H1 (cell line): ENCODE results near the gene SMARCA2. TPM values are rescaled to one million over a fixed set of nuclear protein-coding genes. Genes with fewer than 3 reads are reported as not detected.

Experiments
- CTCF ChIA-PET: fragments of 300-600 bp; sonication (Branson Sonifier 250); formaldehyde crosslinking; loops from one replicate; lab custom pipeline; 2021; ENCODE audit not compliant: partially characterized antibody; lab: Charles Lee
- POLR2A ChIA-PET: fragments of 300-600 bp; sonication (Branson Sonifier 250); formaldehyde crosslinking; loops from one replicate; lab custom pipeline; 2021; ENCODE audit warnings: inconsistent platforms; ENCODE audit not compliant: partially characterized antibody; lab: Charles Lee
- DNase-seq, 2 experiments: peaks; one replicate each; pipeline versions ENCODE4 v3.0.0 to v3.0.0-alpha.2; 2010 to 2022; ENCODE audit warnings: low spot score in 2 of 2, low read depth in 1 of 2, mixed read lengths in 1 of 2
- FAIRE-seq: peaks from 2 replicates; lab custom pipeline; 2011; peaks lifted over from hg19 to GRCh38; lab: Jason Lieb, UNC
- H2AFZ ChIP-seq: 2 replicates; pipeline ENCODE4 v1.8.1; 2012; ENCODE audit warnings: low read length, inconsistent platforms
- H2AK5ac ChIP-seq: 2 replicates; pipeline ENCODE4 v1.6.1; 2013; ENCODE audit warnings: low read depth, low read length
- H2BK120ac ChIP-seq: replicated peaks from 2 replicates; pipeline ENCODE3; 2013; ENCODE audit warnings: low read depth, low read length, inconsistent platforms
- H2BK12ac ChIP-seq: 2 replicates; pipeline ENCODE4 v1.6.1; 2013; ENCODE audit warnings: low read depth, low read length
- H2BK15ac ChIP-seq: 2 replicates; pipeline ENCODE4 v1.6.1; 2013; ENCODE audit warnings: low read length
- H2BK20ac ChIP-seq: 2 replicates; pipeline ENCODE4 v1.6.1; 2013; ENCODE audit warnings: low read length
- H2BK5ac ChIP-seq: 2 replicates; pipeline ENCODE4 v1.6.1; 2013; ENCODE audit warnings: low read depth, low read length
- H3K14ac ChIP-seq: 2 replicates; pipeline ENCODE4 v1.6.1; 2013; ENCODE audit warnings: inconsistent platforms; ENCODE audit not compliant: insufficient read length
- H3K18ac ChIP-seq: 2 replicates; pipeline ENCODE4 v1.6.1; 2013; ENCODE audit warnings: low read length; ENCODE audit errors: extremely low read depth
- H3K23ac ChIP-seq: 2 replicates; pipeline ENCODE4 v1.6.1; 2013; ENCODE audit warnings: inconsistent platforms; ENCODE audit not compliant: insufficient read length
- H3K23me2 ChIP-seq: 2 replicates; pipeline ENCODE4 v1.6.1; 2013; ENCODE audit warnings: low read depth, low read length
- H3K27ac ChIP-seq: 2 replicates; pipeline ENCODE4 v1.6.1; 2011; ENCODE audit warnings: low read depth, low read length, inconsistent platforms
- H3K27me3 ChIP-seq, 4 experiments: replicated peaks in 1 of 4; 1 replicate in 1 of 4; 2 replicates in 3 of 4; pipeline versions ENCODE4 v1.6.1 to v1.8.1; 2011 to 2013; ENCODE audit warnings: low read length in 3 of 4, mild to moderate bottlenecking in 3 of 4, inconsistent platforms in 2 of 4, mixed read lengths in 2 of 4, moderate library complexity in 1 of 4; ENCODE audit not compliant: control insufficient read depth in 3 of 4, insufficient read depth in 3 of 4; ENCODE audit errors: extremely low read depth in 1 of 4
- H3K36me3 ChIP-seq, 4 experiments: 2 replicates each; pipeline versions ENCODE4 v1.6.1 to v1.8.1; 2011 to 2013; ENCODE audit warnings: mild to moderate bottlenecking in 4 of 4, low read length in 3 of 4, moderate library complexity in 2 of 4, control low read depth in 1 of 4, inconsistent platforms in 1 of 4; ENCODE audit not compliant: insufficient read depth in 4 of 4, control insufficient read depth in 2 of 4
- H3K4ac ChIP-seq: replicated peaks from 2 replicates; pipeline ENCODE3; 2013; ENCODE audit warnings: low read length, low read depth, mixed read lengths, inconsistent platforms; ENCODE audit not compliant: insufficient read length
- H3K4me1 ChIP-seq, 4 experiments: replicated peaks in 1 of 4; 1 replicate in 1 of 4; 2 replicates in 3 of 4; pipeline versions ENCODE4 v1.6.1 to v1.8.1; 2011 to 2013; ENCODE audit warnings: low read length in 3 of 4, inconsistent platforms in 2 of 4, mixed read lengths in 1 of 4; ENCODE audit not compliant: insufficient read depth in 4 of 4, control insufficient read depth in 3 of 4
- H3K4me2 ChIP-seq, 2 experiments: 2 replicates each; pipeline versions ENCODE4 v1.6.1 to v1.8.1; 2011 to 2013; ENCODE audit warnings: low read depth in 2 of 2, low read length in 2 of 2, control low read depth in 1 of 2, inconsistent platforms in 1 of 2, mild to moderate bottlenecking in 1 of 2; ENCODE audit not compliant: insufficient read depth in 1 of 2
- H3K4me3 ChIP-seq, 4 experiments: fragments of 200-600, 300-600 bp in 1 of 4; sonication (generic), shearing (Covaris generic), sonication (Bioruptor Twin) in 1 of 4; 2 replicates each; pipeline versions ENCODE4 v1.5.1 to v1.8.1; 2011 to 2016; ENCODE audit warnings: low read length in 4 of 4, low read depth in 3 of 4, control low read depth in 2 of 4, inconsistent platforms in 2 of 4, mild to moderate bottlenecking in 2 of 4, mixed read lengths in 1 of 4, moderate library complexity in 1 of 4; ENCODE audit not compliant: insufficient read depth in 2 of 4; ENCODE audit errors: extremely low read depth in 1 of 4
- H3K56ac ChIP-seq: replicated peaks from 2 replicates; pipeline ENCODE3; 2013; ENCODE audit warnings: low read depth, mild to moderate bottlenecking, mixed read lengths, low read length, inconsistent platforms; ENCODE audit not compliant: insufficient read length
- H3K79me1 ChIP-seq: 2 replicates; pipeline ENCODE4 v1.6.1; 2013; ENCODE audit warnings: low read depth, low read length, control low read depth
- H3K79me2 ChIP-seq, 2 experiments: 2 replicates each; pipeline versions ENCODE4 v1.6.1 to v1.8.1; 2012 to 2013; ENCODE audit warnings: low read length in 2 of 2, mild to moderate bottlenecking in 2 of 2, inconsistent platforms in 1 of 2; ENCODE audit not compliant: insufficient read depth in 2 of 2, control insufficient read depth in 1 of 2
- H3K9ac ChIP-seq, 4 experiments: replicated peaks in 1 of 4; 1 replicate in 1 of 4; 2 replicates in 3 of 4; pipeline versions ENCODE4 v1.6.1 to v1.8.1; 2011 to 2013; ENCODE audit warnings: low read depth in 3 of 4, low read length in 3 of 4, control low read depth in 2 of 4, mild to moderate bottlenecking in 2 of 4, moderate library complexity in 2 of 4, inconsistent platforms in 1 of 4; ENCODE audit errors: extremely low read depth in 1 of 4
- H3K9me3 ChIP-seq, 2 experiments: 2 replicates each; pipeline versions ENCODE4 v1.6.1 to v1.8.1; 2012 to 2013; ENCODE audit warnings: mild to moderate bottlenecking in 2 of 2, moderate library complexity in 2 of 2, control low read depth in 1 of 2, inconsistent platforms in 1 of 2, low read depth in 1 of 2, low read length in 1 of 2, mixed read lengths in 1 of 2; ENCODE audit not compliant: insufficient read depth in 2 of 2
- H4K20me1 ChIP-seq, 2 experiments: replicated peaks in 1 of 2; 2 replicates each; pipeline versions ENCODE3 to v1.8.1; 2011 to 2013; ENCODE audit warnings: inconsistent platforms in 2 of 2, low read length in 2 of 2, mild to moderate bottlenecking in 1 of 2; ENCODE audit not compliant: insufficient read depth in 2 of 2, control insufficient read depth in 1 of 2
- H4K5ac ChIP-seq: 2 replicates; pipeline ENCODE4 v1.6.1; 2013; ENCODE audit warnings: low read length, low read depth, mixed read lengths, inconsistent platforms; ENCODE audit not compliant: insufficient read length
- H4K8ac ChIP-seq: 2 replicates; pipeline ENCODE4 v1.8.0; 2013; ENCODE audit warnings: mild to moderate bottlenecking, moderate library complexity, low read length, inconsistent platforms; ENCODE audit not compliant: insufficient read depth; ENCODE audit errors: extremely low read depth
- H4K91ac ChIP-seq: replicated peaks from 2 replicates; pipeline ENCODE3; 2013; ENCODE audit warnings: low read length, mixed read lengths, inconsistent platforms; ENCODE audit not compliant: insufficient read length
- BRCA1 ChIP-seq: IDR thresholded peaks from 2 replicates; pipeline ENCODE4 v1.6.1; 2012; ENCODE audit warnings: low read depth, low read length, improper control_type of control experiment
- EGR1 ChIP-seq: IDR thresholded peaks from 2 replicates; pipeline ENCODE4 v1.6.1; 2011; ENCODE audit warnings: low read depth, low read length, borderline replicate concordance
- EZH2 ChIP-seq: fragments of 200-600 bp; sonication (generic); IDR thresholded peaks from 2 replicates; pipeline ENCODE4 v1.7.1; 2012; ENCODE audit warnings: low read depth, mild to moderate bottlenecking, moderate library complexity, low read length, inconsistent platforms; ENCODE audit not compliant: severe bottlenecking
- KDM4A ChIP-seq: IDR thresholded peaks from one replicate; pipeline ENCODE4 v1.7.1; 2012; ENCODE audit warnings: low read depth, mild to moderate bottlenecking, moderate library complexity, low read length, inconsistent platforms; ENCODE audit not compliant: severe bottlenecking
- MAX ChIP-seq: IDR thresholded peaks from 2 replicates; pipeline ENCODE4 v1.6.1; 2012; ENCODE audit warnings: inconsistent platforms
- NANOG ChIP-seq: IDR thresholded peaks from 2 replicates; pipeline ENCODE4 v1.6.1; 2011; ENCODE audit warnings: low read length, low read depth, mild to moderate bottlenecking, inconsistent platforms; ENCODE audit not compliant: insufficient read depth, poor library complexity, severe bottlenecking
- POLR2A ChIP-seq, 2 experiments: IDR thresholded peaks; 1 replicate in 1 of 2; 2 replicates in 1 of 2; pipeline ENCODE4 v1.6.1; 2011; ENCODE audit warnings: low read depth in 2 of 2, low read length in 2 of 2, mild to moderate bottlenecking in 2 of 2; ENCODE audit errors: control extremely low read depth in 1 of 2
- POLR2AphosphoS5 ChIP-seq: IDR thresholded peaks from 2 replicates; pipeline ENCODE4 v1.6.1; 2011; ENCODE audit warnings: low read depth, low read length
- RFX5 ChIP-seq: IDR thresholded peaks from 2 replicates; pipeline ENCODE4 v1.6.1; 2011; ENCODE audit warnings: low read depth, low read length, improper control_type of control experiment, borderline replicate concordance
- SIRT6 ChIP-seq: IDR thresholded peaks from one replicate; pipeline ENCODE4 v1.7.1; 2012; ENCODE audit warnings: low read length, inconsistent platforms
- SP2 ChIP-seq: IDR thresholded peaks from 2 replicates; pipeline ENCODE4 v1.6.1; 2012; ENCODE audit warnings: mild to moderate bottlenecking, low read length, inconsistent platforms
- TBP ChIP-seq: IDR thresholded peaks from 2 replicates; pipeline ENCODE4 v1.6.1; 2011; ENCODE audit warnings: low read depth, low read length, improper control_type of control experiment
- TEAD4 ChIP-seq: IDR thresholded peaks from 2 replicates; pipeline ENCODE4 v1.6.1; 2012; ENCODE audit warnings: low read depth, low read length, inconsistent platforms, mixed read lengths
- WGBS, 2 experiments: shearing (Covaris generic) in 1 of 2; methylation state at CpG; one replicate each; pipeline versions ENCODE4 v1.1.6 to v1.1.7; 2013 to 2015; ENCODE audit warnings: low lambda C conversion rate in 2 of 2, mixed read lengths in 2 of 2, inconsistent platforms in 1 of 2, low coverage in 1 of 2, missing lambda C conversion rate in 1 of 2; ENCODE audit not compliant: insufficient replicate concordance in 2 of 2, insufficient coverage in 1 of 2, insufficient read length in 1 of 2; ENCODE audit errors: extremely low coverage in 1 of 2, missing lambda C conversion rate in 1 of 2; 5-methylcytosine and 5-hydroxymethylcytosine counted together
- polyA plus RNA-seq, 7 experiments: library from polyadenylated mRNA; depleted of rRNA in 3 of 7; stranded (reverse) in 5 of 7; unstranded in 2 of 7; fragments of >200 nt in 5 of 7; fragments of 200-250 nt in 2 of 7; gene quantifications; 1 replicate in 5 of 7; 2 replicates in 1 of 7; 4 replicates in 1 of 7; pipeline versions ENCODE4 v1.2.1 to v1.2.3, GENCODE V29; 2011 to 2013; ENCODE audit warnings: missing spikeins in 2 of 7, mixed read lengths in 2 of 7
- total RNA-seq: library from RNA; stranded (reverse); fragmentation: NEBNext Ultra II Directional; extraction: Animal tissue kit (Norgen Biotek cat#: 25700); gene quantifications from 2 replicates; pipeline ENCODE4 v1.2.1, GENCODE V29; 2021
- TF ChIP-seq, protein P1 (sequence below): IDR thresholded peaks from 2 replicates; pipeline ENCODE4 v1.6.1; 2012; ENCODE audit warnings: low read length, inconsistent platforms

Gene SMARCA2
- total and polyA plus RNA-seq, 2 of the 8 experiments (the other 6 are each of a cell fraction or from before 2014, with no cell fraction given): 6.3 to 21.7 TPM

DNA sequence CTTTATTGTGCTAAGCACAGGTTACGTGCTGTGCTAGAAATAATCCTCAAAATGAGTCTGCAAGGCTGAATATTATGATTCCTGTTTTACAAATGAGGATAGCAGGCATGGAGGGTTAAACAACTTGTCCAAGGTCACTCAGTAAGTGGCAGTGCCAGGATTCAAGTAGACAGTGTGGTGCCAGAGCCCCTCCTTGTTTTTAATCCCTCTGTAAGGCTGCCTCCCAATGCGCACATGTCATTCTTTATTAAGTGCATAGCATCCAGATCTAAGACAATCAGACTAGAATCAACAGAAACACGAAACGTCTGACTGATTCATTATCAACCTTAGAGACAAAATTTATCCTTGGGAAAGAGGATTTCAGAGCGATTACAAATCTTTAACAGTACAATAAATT lies 199.6 kb downstream of the SMARCA2 start:
- Histone ChIP-seq H3K18ac (no peak overlapping the region), H2BK5ac (no peak overlapping the region), H3K4me2 (no peak overlapping the region), H2BK15ac (no peak overlapping the region), H3K23ac (no peak overlapping the region), H2BK12ac (no peak overlapping the region), H2AK5ac (no peak overlapping the region), H3K36me3 (no peaks in the 10 kb centered on the region), H4K91ac (no peak overlapping the region), H4K5ac (no peak overlapping the region), H3K9ac (no peak overlapping the region), H4K20me1 (no peaks in the 10 kb centered on the region), H3K27me3 (no peaks in the 10 kb centered on the region), H3K4me1 (no peaks in the 10 kb centered on the region), H2AFZ (no peak overlapping the region), H3K27ac (no peak overlapping the region), H2BK120ac (no peak overlapping the region), H3K79me1 (no peaks in the 10 kb centered on the region), H3K9me3 (no peaks in the 10 kb centered on the region), H4K8ac (no peak overlapping the region), H3K4ac (no peak overlapping the region), H3K14ac (no peak overlapping the region), H2BK20ac (no peak overlapping the region), H3K56ac (no peak overlapping the region), H3K4me3 (no peak overlapping the region), H3K79me2 (no peaks in the 10 kb centered on the region), H3K23me2 (no peaks in the 10 kb centered on the region)
- TF ChIP-seq NANOG (no peak), EZH2 (no peak), SP2 (no peak), TBP (no peak), EGR1 (no peak), KDM4A (no peak), TEAD4 (no peak), MAX (no peak), BRCA1 (no peak), POLR2A (IDR thresholded peaks at IDR 0.05; ENCODE audit: control extremely low read depth in 1 of 2, low read depth in 2 of 2, low read length in 2 of 2) (no peak), RFX5 (no peak), POLR2AphosphoS5 (no peak), SIRT6 (no peak)
- TF ChIP-seq, protein P1, sequence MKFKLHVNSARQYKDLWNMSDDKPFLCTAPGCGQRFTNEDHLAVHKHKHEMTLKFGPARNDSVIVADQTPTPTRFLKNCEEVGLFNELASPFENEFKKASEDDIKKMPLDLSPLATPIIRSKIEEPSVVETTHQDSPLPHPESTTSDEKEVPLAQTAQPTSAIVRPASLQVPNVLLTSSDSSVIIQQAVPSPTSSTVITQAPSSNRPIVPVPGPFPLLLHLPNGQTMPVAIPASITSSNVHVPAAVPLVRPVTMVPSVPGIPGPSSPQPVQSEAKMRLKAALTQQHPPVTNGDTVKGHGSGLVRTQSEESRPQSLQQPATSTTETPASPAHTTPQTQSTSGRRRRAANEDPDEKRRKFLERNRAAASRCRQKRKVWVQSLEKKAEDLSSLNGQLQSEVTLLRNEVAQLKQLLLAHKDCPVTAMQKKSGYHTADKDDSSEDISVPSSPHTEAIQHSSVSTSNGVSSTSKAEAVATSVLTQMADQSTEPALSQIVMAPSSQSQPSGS: no peak
- no peak for FAIRE-seq
- ChIA-PET POLR2A (no interaction called here), CTCF (interaction anchor here (0.9 to 1.2 kb wide), 2 partner anchors 67 to 82 kb away, joined by 4 read pairs; no protein-coding TSS in a partner anchor)
- DNase-seq: no peak
- WGBS, 2 experiments: 89% methylated on average over 5 of the region's 5 CpGs; no CpG with 5 or more reads in 1 of the 2 experiments
